ENCODE measurements around the gene SLC24A4.
"Not testable (repeated sequence)": the region's sequence is repeated elsewhere in the genome, so short reads cannot be mapped to it uniquely, and the experiment has no call there.

Gene SLC24A4

DNA sequence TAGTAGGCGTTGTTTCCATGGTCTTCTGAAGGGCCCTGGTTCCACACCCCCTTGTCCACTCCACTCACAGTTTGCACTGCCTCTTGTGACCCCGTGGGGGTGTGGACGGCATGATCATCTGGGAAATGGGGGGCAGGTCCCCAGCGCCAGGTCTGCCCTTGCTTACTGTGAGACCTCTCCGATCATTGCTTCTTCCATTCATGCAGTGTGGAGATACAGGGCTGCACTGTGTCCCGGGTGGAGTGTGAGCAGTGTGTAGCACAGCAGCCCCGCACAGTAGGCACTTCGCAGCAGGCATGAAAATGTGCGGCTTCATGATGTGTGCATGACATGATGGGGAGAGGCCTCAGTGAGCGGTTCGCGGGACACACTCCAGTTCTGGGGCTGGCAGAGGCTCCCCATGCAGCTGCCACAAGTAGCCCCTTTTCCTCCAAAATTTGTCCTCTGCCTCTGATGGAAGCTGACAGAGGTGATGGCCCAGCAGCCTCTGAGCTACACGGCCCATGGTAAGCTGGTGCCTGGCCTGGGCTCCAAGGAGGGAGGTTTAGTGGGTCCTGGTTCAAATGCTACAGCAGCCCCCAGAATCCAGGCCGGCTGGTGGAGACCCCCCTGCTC lies 205.6 kb downstream of the SLC24A4 start:
- DNase-seq: no peak

DNA sequence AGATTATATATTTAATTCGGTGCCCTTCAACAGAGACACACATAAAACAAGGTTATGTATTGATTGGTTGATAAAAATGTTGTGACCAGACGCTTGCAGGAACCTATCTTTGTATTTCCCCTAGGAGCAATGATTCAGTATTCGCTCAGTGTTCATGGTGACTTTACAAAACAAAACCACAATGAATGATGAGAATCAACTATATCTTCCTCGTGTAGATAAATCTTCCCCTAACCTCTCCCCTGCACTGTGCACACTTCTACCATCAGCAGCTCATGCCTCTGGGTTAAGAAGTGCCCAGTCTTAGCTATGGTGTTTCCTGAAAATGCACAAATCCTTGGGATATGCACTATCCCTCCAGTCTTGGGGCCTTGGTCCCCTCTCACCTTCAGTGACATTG lies 206.9 kb downstream of the SLC24A4 start:
- DNase-seq: no peak

DNA sequence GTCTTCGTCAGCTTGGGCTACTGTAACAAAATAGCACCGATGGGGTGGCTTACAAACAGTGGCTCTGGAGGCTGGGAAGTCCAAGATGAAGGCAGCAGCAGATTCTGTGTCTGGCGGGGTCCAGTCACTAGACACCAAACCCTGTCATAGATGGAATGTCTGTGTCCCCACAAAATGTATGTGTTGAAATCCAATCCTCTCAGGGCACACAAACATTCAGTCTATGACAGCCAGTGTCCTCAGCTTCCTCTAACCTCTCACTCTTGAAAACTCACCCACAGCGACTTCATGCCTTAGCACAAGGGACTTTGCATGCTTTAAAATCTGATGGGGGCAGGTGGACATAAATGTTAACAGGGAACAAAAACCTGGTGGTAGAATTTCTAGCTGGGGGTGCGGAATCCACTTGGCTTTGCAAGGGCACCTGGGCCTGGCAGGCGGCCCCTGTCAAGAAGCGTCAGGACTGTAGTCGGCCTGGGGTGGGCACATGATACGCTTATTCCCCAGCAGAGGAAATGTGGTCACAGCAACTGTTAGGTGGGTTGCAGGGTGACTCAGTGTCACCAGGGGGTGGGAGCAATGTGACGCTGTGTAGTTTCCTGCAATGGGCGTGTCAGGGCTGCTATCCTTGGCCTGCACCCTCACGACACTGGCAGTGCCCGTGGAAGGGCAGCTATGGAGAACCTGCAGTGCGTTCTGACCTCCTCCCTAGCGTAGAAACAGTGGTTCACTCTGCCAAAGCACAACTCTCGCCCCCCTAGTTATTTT lies 208.3 kb downstream of the SLC24A4 start:
- DNase-seq: no peak

DNA sequence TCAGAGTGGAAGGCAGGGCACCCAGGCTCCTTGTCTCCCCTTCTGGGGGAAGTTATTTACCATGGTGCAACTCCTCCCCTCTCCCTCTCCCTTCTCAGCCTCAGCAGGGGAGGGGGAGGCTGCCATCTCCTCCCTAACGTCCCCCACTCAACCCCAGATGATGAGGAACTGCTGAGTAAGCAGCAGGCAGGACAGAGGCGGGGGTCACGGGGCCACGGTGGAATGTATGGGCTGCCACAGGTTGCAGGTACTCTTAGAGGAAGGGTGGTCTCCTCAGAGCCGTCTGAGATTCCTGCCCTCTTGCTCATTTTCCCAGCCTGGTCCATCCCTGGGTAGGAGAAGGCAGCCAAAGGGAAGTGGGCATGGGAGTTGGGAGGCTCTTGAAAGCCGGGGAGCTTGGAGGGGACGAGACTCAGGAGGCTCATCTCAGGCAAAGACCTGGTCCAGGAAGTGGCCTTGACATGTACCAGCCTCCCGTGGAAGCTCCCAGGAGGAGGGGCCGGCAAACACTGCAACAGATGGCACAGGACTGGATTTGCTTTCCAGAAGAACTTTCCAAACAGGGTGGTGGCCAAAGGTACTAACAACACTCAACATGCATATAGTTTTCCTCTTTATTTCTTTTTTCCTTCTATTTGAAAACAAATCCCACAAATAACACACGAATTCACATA lies 209.7 kb downstream of the SLC24A4 start:
- no peak for DNase-seq

DNA sequence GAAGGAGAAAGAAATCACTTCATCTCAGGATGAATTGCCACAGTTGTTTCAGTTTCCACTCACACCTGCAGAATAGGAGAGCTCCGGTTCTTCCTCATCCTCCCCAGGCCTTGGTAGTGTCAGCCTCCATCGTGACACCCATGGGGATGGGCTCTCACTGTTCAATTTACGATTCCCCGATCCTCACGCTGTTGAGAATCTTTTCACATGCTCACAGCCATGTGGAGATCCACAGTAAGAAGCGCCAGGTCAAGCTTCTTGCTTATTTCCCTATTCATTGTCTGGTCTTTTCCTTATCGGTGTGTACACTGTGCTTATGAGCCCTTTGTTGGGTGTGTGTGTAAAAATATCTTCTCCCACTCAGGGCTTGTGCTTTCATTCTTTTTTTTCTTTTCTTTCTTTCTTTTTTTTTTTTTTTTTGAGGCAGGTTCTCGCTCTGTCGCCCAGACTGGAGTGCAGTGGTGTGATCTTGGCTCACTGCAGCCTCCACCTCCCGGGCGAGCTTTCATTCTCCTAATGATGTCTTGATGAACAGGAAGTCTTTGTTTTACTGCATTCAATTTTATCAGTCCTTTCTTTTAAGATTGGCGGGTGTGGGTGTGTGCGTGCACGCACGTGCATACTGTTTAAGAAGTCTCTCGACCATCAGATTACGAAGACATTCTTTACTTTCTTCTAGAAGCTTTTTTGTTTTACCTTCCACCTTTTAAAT lies 212.1 kb downstream of the SLC24A4 start:
- no peak for DNase-seq

DNA sequence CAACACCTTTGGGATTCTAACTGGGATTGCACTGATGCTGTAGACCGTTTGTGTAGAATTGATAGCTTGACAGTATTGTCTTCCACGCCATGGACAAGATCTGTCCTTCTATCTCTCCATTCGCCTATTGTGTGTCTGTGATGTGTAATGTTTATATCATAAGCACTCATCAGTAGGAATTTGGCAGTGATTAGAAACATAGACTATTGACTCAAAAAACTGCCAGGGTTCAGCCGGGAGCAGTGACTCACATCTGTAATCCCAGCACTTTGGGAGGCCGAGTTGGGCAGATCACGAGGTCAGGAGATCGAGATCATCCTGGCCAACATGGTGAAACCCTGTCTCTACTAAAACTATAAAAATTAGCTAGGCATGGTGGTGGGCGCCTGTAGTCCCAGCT lies 213.3 kb downstream of the SLC24A4 start:
- not testable (repeated sequence) for DNase-seq

DNA sequence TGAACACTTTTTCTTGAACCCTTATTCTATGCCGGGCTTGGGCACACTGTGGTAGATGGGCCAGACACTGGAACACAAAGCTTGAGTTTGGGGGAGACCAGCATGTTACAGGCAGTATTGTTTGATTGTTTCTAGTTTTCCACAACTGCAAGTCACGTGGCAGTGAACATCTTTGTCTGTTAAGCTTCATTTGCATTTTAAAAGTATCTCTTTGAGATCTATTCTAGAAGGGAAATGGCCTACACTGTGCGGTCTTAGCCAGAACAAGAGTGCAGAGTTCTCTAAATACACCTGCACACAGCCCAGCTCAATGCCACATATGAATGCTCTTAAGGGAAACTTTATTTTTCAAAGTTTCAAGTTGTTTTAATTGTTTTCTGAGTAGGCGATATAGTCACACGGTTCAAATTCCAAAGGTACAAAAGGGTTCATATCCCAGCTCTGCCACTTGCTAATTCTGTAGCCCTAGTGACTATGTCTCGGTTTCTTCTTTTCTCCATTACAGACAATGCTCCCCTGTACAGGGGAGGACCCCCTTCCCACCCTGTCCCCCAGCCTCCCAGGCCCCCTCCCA lies 215.5 kb downstream of the SLC24A4 start:
- no peak for DNase-seq

DNA sequence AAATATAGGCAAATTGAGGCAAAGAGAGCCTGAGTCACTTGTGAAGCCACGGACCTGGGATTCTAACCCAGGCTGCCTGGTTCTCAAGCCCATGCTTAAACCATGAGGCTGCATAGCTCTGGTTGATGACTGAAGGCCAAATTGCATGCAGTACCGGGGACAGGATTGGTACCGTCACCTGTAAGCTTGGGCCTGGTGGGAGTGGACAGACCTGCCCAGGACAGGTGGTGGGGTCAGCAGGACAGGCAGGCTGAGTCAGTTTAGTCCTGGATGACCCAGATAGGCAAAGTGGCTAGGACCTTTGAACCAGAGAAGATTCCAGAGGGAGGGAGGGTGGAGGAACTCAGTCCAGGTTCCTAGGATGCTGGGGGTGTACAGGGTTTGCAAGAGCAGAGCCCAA lies 216.5 kb downstream of the SLC24A4 start:
- DNase-seq: no peak

DNA sequence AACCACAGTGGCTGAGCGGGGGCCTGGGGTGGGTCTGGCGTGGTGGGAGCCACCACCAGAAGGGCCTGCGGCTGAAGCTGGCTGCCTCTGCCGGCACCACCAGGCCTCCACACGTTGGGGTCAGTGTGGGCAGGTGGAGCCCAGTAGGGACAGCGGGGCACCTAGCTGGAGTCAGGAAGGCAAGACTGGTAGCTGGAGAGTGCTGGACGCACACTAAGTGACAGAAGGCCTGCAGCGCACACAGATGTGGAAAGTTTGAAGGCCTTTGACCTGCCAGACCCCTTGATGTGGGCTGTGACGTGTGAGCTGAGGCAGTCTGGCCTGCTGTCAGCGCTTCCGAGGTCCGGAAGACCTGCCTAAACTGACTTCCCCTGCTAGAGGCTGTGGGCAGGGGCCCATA lies 216.9 kb downstream of the SLC24A4 start:
- no peak for DNase-seq

DNA sequence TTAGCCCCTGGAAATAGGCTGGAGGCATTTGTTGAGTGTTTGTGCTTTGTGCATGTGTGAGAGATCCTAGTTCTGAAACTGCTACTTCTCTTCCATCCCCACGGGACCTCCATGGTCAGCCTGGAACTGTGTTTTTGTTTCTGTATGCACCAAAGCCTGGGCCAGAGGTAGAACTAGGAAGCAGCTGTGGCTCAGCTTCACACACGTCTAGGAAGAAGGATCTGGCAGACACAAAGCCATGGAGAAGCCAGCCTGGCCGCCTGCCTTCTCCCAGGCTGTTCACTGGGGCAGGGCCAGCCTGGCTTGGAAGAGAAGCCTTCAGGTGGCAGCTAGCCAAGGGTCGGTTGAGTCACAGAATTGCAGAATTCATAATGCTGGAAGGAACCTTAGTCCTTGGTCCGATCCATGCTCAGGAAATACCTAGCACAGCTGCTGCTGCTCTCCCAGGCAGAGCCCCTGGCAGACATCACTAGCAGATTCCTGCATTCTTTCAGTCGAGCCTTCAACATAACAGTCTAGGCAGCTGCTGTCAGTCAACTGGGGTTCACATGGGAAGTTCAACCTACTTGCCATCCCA lies 217.6 kb downstream of the SLC24A4 start:
- no peak for DNase-seq

DNA sequence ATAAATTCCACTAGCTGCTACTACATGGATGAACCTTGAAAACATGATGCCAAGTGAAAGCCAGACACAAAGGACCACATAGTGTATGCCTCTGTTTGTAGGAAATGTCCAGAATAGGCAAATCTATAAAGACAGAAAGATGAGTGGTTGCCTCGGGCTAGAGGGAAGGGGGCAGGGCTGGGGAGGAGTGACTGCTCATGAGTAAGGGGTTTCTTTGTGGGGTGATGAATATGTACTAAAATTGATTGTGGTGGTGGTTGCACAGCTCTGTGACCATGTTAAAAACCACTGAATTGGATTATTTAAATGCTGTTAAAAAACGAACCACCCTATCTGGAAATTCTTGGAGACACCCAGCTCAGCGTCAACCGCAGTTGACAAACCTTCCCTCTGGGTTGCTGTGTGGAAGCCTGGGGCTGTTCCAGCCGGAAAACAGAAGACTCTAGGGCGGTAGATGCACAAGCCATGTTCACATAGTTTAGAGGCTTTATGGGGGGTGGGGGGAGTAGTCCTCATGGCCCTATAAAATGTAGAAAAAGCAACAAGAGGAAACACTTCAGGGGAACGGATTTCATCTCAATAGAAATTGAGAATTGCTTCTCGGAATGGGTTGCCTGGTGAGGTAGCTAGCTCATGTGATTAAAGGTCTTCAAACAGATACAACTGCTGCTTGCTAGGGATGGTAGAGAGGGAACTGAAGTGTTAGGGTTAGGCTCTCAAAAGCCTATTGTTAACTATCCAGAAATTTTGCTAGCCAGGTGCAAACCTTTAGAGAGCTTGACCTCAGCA lies 220.0 kb downstream of the SLC24A4 start:
- no peak for DNase-seq

DNA sequence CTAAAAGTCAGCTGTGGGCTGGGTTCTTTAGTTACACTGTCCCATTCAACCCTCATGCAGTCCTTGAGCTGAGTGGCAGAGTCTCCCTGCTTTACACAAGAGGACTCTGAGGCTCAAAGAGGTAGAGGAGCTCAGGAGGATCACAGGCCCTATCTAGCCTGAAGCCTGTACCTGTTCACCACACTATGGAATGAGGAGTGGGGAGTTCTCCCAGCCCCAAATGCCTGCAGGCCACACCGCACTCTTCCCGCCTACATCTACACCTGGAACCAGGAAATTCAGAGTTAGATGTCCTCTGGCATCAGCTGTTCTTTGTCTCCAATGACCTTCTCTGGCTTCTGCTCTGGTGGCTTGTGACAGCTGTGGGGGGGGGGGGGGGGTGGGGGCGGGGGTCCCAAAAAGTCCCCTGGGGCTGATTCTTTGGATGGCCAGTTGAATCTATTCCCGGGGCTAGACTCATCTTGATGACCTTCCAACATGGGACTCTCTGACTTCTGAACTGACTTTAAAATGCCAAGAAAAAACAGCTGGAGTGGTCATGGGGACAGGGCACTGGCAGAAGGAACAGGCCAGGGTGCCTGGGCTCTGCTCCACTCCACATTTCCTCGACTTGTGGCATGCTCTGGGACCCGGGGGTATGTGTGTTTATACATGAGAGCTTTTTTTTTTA lies 221.2 kb downstream of the SLC24A4 start:
- DNase-seq: no peak

DNA sequence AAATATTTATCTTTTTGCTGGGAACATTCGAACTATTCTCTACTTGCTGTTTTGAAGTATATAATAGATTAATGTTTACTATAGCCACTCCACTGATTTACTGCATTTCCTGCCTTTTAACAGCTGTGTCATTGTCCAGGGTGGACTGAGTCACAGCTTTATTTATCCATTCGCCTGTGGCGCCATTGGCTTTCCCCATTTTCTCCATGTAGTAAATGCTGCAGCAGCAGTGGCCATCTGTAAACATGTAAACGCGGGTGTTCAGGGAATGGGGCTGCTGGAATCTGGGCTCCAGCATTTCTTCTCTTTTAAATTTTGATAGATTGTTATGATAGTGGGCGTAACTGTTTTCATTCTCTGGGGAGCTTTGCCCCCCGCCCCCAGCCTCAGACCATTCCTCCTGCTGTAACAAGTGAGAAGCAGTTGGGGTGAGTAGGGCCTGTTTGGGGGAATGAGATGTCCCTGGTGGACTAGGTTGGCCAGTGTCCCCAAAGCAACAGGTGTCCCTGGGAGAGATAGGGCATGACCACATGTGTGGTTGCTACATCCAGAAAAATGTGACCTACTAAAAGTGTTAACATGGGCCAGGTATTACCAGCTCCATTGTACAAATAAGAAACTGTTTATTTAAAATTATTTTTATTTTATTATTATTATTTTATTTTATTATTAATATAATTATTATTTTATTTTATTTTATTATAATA lies 223.5 kb downstream of the SLC24A4 start:
- DNase-seq: no peak

DNA sequence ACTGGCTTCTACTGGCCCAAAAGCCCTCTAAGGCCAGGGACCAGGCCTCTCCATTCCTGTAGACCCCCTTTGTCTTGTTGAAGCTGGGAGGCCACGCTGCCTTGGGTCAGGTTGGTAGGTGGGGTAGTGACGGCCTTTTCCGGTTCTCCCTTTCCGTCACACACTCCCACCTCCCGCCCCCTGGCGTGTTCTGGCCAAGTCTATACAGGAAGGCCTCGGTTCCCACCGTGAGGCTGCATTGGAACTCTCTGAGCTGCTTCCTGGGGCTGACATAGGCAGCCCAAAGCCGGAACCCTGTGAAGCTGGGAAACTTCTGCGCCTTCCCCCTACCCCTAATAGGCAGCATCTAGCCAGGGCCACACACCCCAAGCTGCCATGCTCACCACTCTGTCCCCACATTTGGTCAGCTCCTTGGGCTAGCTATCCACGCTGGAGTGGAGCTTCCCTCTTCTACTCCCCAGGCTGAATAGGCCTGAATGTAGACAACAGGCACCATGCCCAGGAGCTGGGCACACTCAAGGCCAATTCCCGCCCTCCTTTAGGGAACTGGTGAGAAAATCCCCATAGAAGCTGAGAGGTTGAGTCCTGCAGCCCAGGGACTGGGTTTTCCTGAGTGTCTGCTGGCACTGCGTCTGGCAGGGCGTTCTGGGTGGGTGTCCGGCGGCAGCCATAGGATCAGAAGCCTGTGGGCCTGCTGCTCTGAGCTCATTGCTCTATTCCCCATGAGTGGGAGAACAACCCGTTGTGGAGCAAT lies 226.3 kb downstream of the SLC24A4 start:
- DNase-seq: no peak

DNA sequence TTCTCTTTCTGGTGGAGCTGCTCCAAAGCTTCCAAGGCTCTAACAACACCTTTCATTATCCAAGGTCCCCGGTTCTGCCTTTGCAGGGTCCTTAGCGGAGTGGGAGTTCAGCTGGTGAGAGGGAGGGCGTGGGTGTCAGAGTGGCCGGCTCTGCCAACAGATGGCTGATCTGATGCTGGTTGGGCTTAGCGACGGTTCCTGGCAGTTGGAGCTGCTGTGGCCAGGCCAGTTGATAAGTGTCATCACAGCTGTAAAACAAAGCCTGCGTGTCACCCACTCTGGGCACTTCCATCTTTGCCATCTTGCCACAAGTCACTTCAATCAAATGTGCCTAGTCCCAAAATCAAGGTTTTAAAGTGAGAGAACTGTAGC lies 226.9 kb downstream of the SLC24A4 start:
- no peak for DNase-seq

Data from SHP77 treated with DMSO at 0.1 percent for 48 hours (cell line).